H1 (cell line): ENCODE results near the gene SLC6A8. TPM values are rescaled to one million over a fixed set of nuclear protein-coding genes. Genes with fewer than 3 reads are reported as not detected.
"Not testable (repeated sequence)": the region's sequence is repeated elsewhere in the genome, so short reads cannot be mapped to it uniquely, and the experiment has no call there.

Source experiments
- CTCF ChIA-PET: fragments of 300-600 bp; sonication (Branson Sonifier 250); formaldehyde crosslinking; loops from one replicate; lab custom pipeline; 2021; ENCODE audit not compliant: partially characterized antibody; lab: Charles Lee
- POLR2A ChIA-PET: fragments of 300-600 bp; sonication (Branson Sonifier 250); formaldehyde crosslinking; loops from one replicate; lab custom pipeline; 2021; ENCODE audit warnings: inconsistent platforms; ENCODE audit not compliant: partially characterized antibody; lab: Charles Lee
- DNase-seq, 2 experiments: peaks; one replicate each; pipeline versions ENCODE4 v3.0.0 to v3.0.0-alpha.2; 2010 to 2022; ENCODE audit warnings: low spot score in 2 of 2, low read depth in 1 of 2, mixed read lengths in 1 of 2
- FAIRE-seq: peaks from 2 replicates; lab custom pipeline; 2011; peaks lifted over from hg19 to GRCh38; lab: Jason Lieb, UNC
- H2AFZ ChIP-seq: 2 replicates; pipeline ENCODE4 v1.8.1; 2012; ENCODE audit warnings: low read length, inconsistent platforms
- H2AK5ac ChIP-seq: 2 replicates; pipeline ENCODE4 v1.6.1; 2013; ENCODE audit warnings: low read depth, low read length
- H2BK120ac ChIP-seq: replicated peaks from 2 replicates; pipeline ENCODE3; 2013; ENCODE audit warnings: low read depth, low read length, inconsistent platforms
- H2BK12ac ChIP-seq: 2 replicates; pipeline ENCODE4 v1.6.1; 2013; ENCODE audit warnings: low read depth, low read length
- H2BK15ac ChIP-seq: 2 replicates; pipeline ENCODE4 v1.6.1; 2013; ENCODE audit warnings: low read length
- H2BK20ac ChIP-seq: 2 replicates; pipeline ENCODE4 v1.6.1; 2013; ENCODE audit warnings: low read length
- H2BK5ac ChIP-seq: 2 replicates; pipeline ENCODE4 v1.6.1; 2013; ENCODE audit warnings: low read depth, low read length
- H3K14ac ChIP-seq: 2 replicates; pipeline ENCODE4 v1.6.1; 2013; ENCODE audit warnings: inconsistent platforms; ENCODE audit not compliant: insufficient read length
- H3K18ac ChIP-seq: 2 replicates; pipeline ENCODE4 v1.6.1; 2013; ENCODE audit warnings: low read length; ENCODE audit errors: extremely low read depth
- H3K23ac ChIP-seq: 2 replicates; pipeline ENCODE4 v1.6.1; 2013; ENCODE audit warnings: inconsistent platforms; ENCODE audit not compliant: insufficient read length
- H3K23me2 ChIP-seq: 2 replicates; pipeline ENCODE4 v1.6.1; 2013; ENCODE audit warnings: low read depth, low read length
- H3K27ac ChIP-seq: 2 replicates; pipeline ENCODE4 v1.6.1; 2011; ENCODE audit warnings: low read depth, low read length, inconsistent platforms
- H3K27me3 ChIP-seq, 4 experiments: replicated peaks in 1 of 4; 1 replicate in 1 of 4; 2 replicates in 3 of 4; pipeline versions ENCODE4 v1.6.1 to v1.8.1; 2011 to 2013; ENCODE audit warnings: low read length in 3 of 4, mild to moderate bottlenecking in 3 of 4, inconsistent platforms in 2 of 4, mixed read lengths in 2 of 4, moderate library complexity in 1 of 4; ENCODE audit not compliant: control insufficient read depth in 3 of 4, insufficient read depth in 3 of 4; ENCODE audit errors: extremely low read depth in 1 of 4
- H3K36me3 ChIP-seq, 4 experiments: 2 replicates each; pipeline versions ENCODE4 v1.6.1 to v1.8.1; 2011 to 2013; ENCODE audit warnings: mild to moderate bottlenecking in 4 of 4, low read length in 3 of 4, moderate library complexity in 2 of 4, control low read depth in 1 of 4, inconsistent platforms in 1 of 4; ENCODE audit not compliant: insufficient read depth in 4 of 4, control insufficient read depth in 2 of 4
- H3K4ac ChIP-seq: replicated peaks from 2 replicates; pipeline ENCODE3; 2013; ENCODE audit warnings: low read length, low read depth, mixed read lengths, inconsistent platforms; ENCODE audit not compliant: insufficient read length
- H3K4me1 ChIP-seq, 4 experiments: replicated peaks in 1 of 4; 1 replicate in 1 of 4; 2 replicates in 3 of 4; pipeline versions ENCODE4 v1.6.1 to v1.8.1; 2011 to 2013; ENCODE audit warnings: low read length in 3 of 4, inconsistent platforms in 2 of 4, mixed read lengths in 1 of 4; ENCODE audit not compliant: insufficient read depth in 4 of 4, control insufficient read depth in 3 of 4
- H3K4me2 ChIP-seq, 2 experiments: 2 replicates each; pipeline versions ENCODE4 v1.6.1 to v1.8.1; 2011 to 2013; ENCODE audit warnings: low read depth in 2 of 2, low read length in 2 of 2, control low read depth in 1 of 2, inconsistent platforms in 1 of 2, mild to moderate bottlenecking in 1 of 2; ENCODE audit not compliant: insufficient read depth in 1 of 2
- H3K4me3 ChIP-seq, 4 experiments: fragments of 200-600, 300-600 bp in 1 of 4; sonication (generic), shearing (Covaris generic), sonication (Bioruptor Twin) in 1 of 4; 2 replicates each; pipeline versions ENCODE4 v1.5.1 to v1.8.1; 2011 to 2016; ENCODE audit warnings: low read length in 4 of 4, low read depth in 3 of 4, control low read depth in 2 of 4, inconsistent platforms in 2 of 4, mild to moderate bottlenecking in 2 of 4, mixed read lengths in 1 of 4, moderate library complexity in 1 of 4; ENCODE audit not compliant: insufficient read depth in 2 of 4; ENCODE audit errors: extremely low read depth in 1 of 4
- H3K56ac ChIP-seq: replicated peaks from 2 replicates; pipeline ENCODE3; 2013; ENCODE audit warnings: low read depth, mild to moderate bottlenecking, mixed read lengths, low read length, inconsistent platforms; ENCODE audit not compliant: insufficient read length
- H3K79me1 ChIP-seq: 2 replicates; pipeline ENCODE4 v1.6.1; 2013; ENCODE audit warnings: low read depth, low read length, control low read depth
- H3K79me2 ChIP-seq, 2 experiments: 2 replicates each; pipeline versions ENCODE4 v1.6.1 to v1.8.1; 2012 to 2013; ENCODE audit warnings: low read length in 2 of 2, mild to moderate bottlenecking in 2 of 2, inconsistent platforms in 1 of 2; ENCODE audit not compliant: insufficient read depth in 2 of 2, control insufficient read depth in 1 of 2
- H3K9ac ChIP-seq, 4 experiments: replicated peaks in 1 of 4; 1 replicate in 1 of 4; 2 replicates in 3 of 4; pipeline versions ENCODE4 v1.6.1 to v1.8.1; 2011 to 2013; ENCODE audit warnings: low read depth in 3 of 4, low read length in 3 of 4, control low read depth in 2 of 4, mild to moderate bottlenecking in 2 of 4, moderate library complexity in 2 of 4, inconsistent platforms in 1 of 4; ENCODE audit errors: extremely low read depth in 1 of 4
- H3K9me3 ChIP-seq, 2 experiments: 2 replicates each; pipeline versions ENCODE4 v1.6.1 to v1.8.1; 2012 to 2013; ENCODE audit warnings: mild to moderate bottlenecking in 2 of 2, moderate library complexity in 2 of 2, control low read depth in 1 of 2, inconsistent platforms in 1 of 2, low read depth in 1 of 2, low read length in 1 of 2, mixed read lengths in 1 of 2; ENCODE audit not compliant: insufficient read depth in 2 of 2
- H4K20me1 ChIP-seq, 2 experiments: replicated peaks in 1 of 2; 2 replicates each; pipeline versions ENCODE3 to v1.8.1; 2011 to 2013; ENCODE audit warnings: inconsistent platforms in 2 of 2, low read length in 2 of 2, mild to moderate bottlenecking in 1 of 2; ENCODE audit not compliant: insufficient read depth in 2 of 2, control insufficient read depth in 1 of 2
- H4K5ac ChIP-seq: 2 replicates; pipeline ENCODE4 v1.6.1; 2013; ENCODE audit warnings: low read length, low read depth, mixed read lengths, inconsistent platforms; ENCODE audit not compliant: insufficient read length
- H4K8ac ChIP-seq: 2 replicates; pipeline ENCODE4 v1.8.0; 2013; ENCODE audit warnings: mild to moderate bottlenecking, moderate library complexity, low read length, inconsistent platforms; ENCODE audit not compliant: insufficient read depth; ENCODE audit errors: extremely low read depth
- H4K91ac ChIP-seq: replicated peaks from 2 replicates; pipeline ENCODE3; 2013; ENCODE audit warnings: low read length, mixed read lengths, inconsistent platforms; ENCODE audit not compliant: insufficient read length
- WGBS, 2 experiments: shearing (Covaris generic) in 1 of 2; methylation state at CpG; one replicate each; pipeline versions ENCODE4 v1.1.6 to v1.1.7; 2013 to 2015; ENCODE audit warnings: low lambda C conversion rate in 2 of 2, mixed read lengths in 2 of 2, inconsistent platforms in 1 of 2, low coverage in 1 of 2, missing lambda C conversion rate in 1 of 2; ENCODE audit not compliant: insufficient replicate concordance in 2 of 2, insufficient coverage in 1 of 2, insufficient read length in 1 of 2; ENCODE audit errors: extremely low coverage in 1 of 2, missing lambda C conversion rate in 1 of 2; 5-methylcytosine and 5-hydroxymethylcytosine counted together
- polyA plus RNA-seq, 7 experiments: library from polyadenylated mRNA; depleted of rRNA in 3 of 7; stranded (reverse) in 5 of 7; unstranded in 2 of 7; fragments of >200 nt in 5 of 7; fragments of 200-250 nt in 2 of 7; gene quantifications; 1 replicate in 5 of 7; 2 replicates in 1 of 7; 4 replicates in 1 of 7; pipeline versions ENCODE4 v1.2.1 to v1.2.3, GENCODE V29; 2011 to 2013; ENCODE audit warnings: missing spikeins in 2 of 7, mixed read lengths in 2 of 7
- total RNA-seq: library from RNA; stranded (reverse); fragmentation: NEBNext Ultra II Directional; extraction: Animal tissue kit (Norgen Biotek cat#: 25700); gene quantifications from 2 replicates; pipeline ENCODE4 v1.2.1, GENCODE V29; 2021

SLC6A8 gene
- total and polyA plus RNA-seq, 2 of the 8 experiments (the other 6 are each of a cell fraction or from before 2014, with no cell fraction given): 87.7 to 94.7 TPM

DNA sequence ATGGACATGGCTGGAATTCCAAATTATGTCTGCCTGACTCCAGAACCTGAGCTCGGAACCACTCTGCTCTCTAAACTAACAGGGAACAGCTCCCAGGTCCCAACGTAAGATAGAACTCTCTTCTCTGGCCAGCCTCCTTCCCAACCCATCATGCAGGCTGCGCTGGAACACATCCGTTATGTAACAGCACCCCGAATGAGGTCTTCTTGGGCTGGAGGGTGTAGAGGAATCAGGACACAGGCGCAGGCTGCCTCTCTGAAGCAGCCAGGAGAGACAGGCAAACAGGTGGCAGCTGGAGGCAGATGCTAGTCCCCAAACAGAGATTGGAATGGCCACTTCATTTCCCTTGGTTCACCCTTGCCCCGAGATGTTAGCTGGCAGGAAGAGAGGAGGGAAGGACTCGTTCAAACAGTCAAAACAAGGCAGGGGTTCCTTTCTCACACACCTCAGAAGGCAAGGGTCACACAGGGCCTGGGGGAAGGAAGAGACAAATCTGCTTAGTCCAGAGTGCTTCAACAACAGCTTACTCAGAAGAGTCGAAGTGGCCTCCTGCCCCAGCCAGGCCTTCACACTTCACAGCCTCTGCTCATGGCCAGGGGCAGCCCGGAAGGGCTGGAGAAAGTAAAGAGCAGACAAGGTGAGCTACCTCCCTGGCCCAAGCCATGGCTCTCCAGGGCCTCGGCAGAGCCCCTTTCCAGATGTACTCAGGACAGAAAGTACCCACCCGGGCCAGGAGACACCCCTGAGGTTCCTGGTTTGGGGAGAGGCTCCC lies 17.1 kb downstream of the SLC6A8 start:
- not testable (repeated sequence) for H4K91ac ChIP-seq, H4K20me1 ChIP-seq, H3K23me2 ChIP-seq, H3K79me2 ChIP-seq, H3K79me1 ChIP-seq, H3K4me1 ChIP-seq, H3K27ac ChIP-seq, H2AFZ ChIP-seq, H2BK15ac ChIP-seq, H4K8ac ChIP-seq, H3K4ac ChIP-seq, H2BK120ac ChIP-seq, H3K4me2 ChIP-seq, H3K14ac ChIP-seq, FAIRE-seq, H3K27me3 ChIP-seq, H3K4me3 ChIP-seq, H2BK20ac ChIP-seq, DNase-seq, H2BK5ac ChIP-seq, H3K18ac ChIP-seq, H3K56ac ChIP-seq, H2BK12ac ChIP-seq, H3K9me3 ChIP-seq, H2AK5ac ChIP-seq, H3K9ac ChIP-seq, H3K23ac ChIP-seq, H4K5ac ChIP-seq
- WGBS, 2 experiments: 92% methylated on average over 5 of the region's 12 CpGs; no CpG with 5 or more reads in 1 of the 2 experiments
- CTCF ChIA-PET: interaction anchor here (0.9 to 3.9 kb wide), 5 partner anchors 16 to 207 kb away, joined by 3 to 10 read pairs (median 3); no protein-coding TSS in a partner anchor
- peaks cover 0 to 23% (median 6%) of the 10 kb centered on the region in 4 experiments; a peak in 6 of 8 replicates for H3K36me3 ChIP-seq
- POLR2A ChIA-PET: interaction anchor here (1.2 to 1.6 kb wide), 2 partner anchors 10 to 12 kb away, joined by 5 read pairs; no protein-coding TSS in a partner anchor
